LNCaP clone FGC (cell line): ENCODE results near the gene CNTN6.

Experiments
- DNase-seq: peaks from one replicate; pipeline ENCODE4 v3.0.0-alpha.2; 2011; ENCODE audit warnings: low read depth
- H3K4me3 ChIP-seq: 2 replicates; pipeline ENCODE4 v1.5.1; 2011; ENCODE audit warnings: mild to moderate bottlenecking, low read depth, low read length, control low read depth
- TF ChIP-seq, protein P1 (sequence below): IDR thresholded peaks from 2 replicates; pipeline ENCODE4 v1.5.1; 2012; ENCODE audit warnings: mild to moderate bottlenecking; ENCODE audit not compliant: control insufficient read depth, insufficient read depth; ENCODE audit errors: extremely low read depth

CNTN6 gene

DNA sequence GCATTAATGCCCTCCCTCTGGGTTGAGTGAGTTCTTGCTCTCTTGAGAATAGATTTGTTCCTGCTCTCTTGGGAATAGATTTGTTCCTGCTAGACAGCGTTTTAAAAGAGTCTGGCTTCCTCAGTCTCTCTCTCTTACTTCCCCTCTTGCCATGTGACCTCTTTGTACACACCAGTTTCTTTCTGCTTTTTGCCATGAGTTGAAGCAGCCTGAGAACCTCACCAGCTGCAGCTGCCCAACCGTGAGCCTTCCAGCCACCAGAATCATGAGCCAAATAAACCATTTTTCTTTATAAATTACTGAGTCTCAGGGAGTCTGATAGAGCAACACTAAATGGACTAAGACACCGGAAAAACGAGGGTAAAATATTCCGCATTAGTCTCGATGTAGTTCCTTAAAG is 253.6 kb downstream of the CNTN6 start:
- no peak for DNase-seq
- TF ChIP-seq, protein P1, sequence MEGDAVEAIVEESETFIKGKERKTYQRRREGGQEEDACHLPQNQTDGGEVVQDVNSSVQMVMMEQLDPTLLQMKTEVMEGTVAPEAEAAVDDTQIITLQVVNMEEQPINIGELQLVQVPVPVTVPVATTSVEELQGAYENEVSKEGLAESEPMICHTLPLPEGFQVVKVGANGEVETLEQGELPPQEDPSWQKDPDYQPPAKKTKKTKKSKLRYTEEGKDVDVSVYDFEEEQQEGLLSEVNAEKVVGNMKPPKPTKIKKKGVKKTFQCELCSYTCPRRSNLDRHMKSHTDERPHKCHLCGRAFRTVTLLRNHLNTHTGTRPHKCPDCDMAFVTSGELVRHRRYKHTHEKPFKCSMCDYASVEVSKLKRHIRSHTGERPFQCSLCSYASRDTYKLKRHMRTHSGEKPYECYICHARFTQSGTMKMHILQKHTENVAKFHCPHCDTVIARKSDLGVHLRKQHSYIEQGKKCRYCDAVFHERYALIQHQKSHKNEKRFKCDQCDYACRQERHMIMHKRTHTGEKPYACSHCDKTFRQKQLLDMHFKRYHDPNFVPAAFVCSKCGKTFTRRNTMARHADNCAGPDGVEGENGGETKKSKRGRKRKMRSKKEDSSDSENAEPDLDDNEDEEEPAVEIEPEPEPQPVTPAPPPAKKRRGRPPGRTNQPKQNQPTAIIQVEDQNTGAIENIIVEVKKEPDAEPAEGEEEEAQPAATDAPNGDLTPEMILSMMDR = no peak
- H3K4me3 ChIP-seq = no peak overlapping the region

DNA sequence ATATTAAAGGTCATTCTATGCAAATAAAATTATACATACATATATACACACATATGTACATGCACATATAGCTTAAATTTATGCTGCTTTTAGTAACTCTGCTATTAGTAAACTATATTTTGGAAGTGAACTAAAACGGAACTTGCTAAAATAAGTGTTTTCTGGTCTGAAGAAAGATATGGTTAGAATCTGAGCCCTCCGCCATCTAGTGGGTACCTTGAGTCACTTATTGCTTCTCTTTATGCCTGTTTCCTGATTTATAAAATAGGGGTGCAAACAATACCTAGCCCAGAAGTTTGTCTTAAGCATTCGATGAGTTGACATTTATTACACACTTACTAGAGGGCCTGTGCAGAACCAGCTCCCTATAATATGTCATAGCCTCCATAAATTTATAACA is 255.7 kb downstream of the CNTN6 start:
- no peak overlapping the region for H3K4me3 ChIP-seq
- TF ChIP-seq, protein P1 = no peak
- DNase-seq = no peak

DNA sequence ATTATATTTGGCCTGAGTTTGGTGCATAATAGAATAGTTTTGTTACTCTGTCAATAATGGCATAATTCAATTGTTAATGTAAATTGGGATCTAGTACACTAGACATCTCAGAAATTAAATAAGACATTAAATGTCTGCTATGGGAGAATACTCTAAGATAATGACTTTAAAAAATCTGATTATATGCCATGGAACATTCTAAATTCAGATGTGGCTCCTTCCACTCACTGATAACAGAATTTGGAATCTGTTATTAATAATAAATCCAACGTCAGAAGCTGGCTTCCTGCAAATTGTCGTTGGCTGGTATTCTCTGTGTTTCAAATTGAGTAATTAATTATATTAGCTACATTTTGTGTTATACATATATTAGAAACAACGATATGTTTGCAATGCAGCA is 258.1 kb downstream of the CNTN6 start:
- TF ChIP-seq, protein P1 = no peak
- H3K4me3 ChIP-seq = no peak overlapping the region
- DNase-seq = no peak

DNA sequence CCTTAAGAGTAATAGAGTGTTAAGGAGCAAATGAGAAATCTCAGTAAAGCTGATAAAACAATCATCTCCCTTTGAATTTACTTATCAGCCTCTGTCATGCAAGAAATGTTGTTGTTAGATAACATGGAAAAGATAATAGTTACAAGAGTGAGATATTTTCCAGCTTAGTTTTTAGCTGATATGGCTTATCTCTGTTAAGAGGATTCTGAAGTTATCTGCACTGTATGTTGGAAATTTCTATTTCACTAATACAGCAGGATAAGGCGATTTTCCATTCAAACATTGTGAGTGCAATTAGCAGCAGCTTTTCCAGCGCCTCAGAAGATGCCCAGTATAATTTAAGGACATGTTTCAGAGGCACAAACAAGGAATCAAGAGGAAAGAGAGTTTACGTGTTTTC is 262.9 kb downstream of the CNTN6 start:
- TF ChIP-seq, protein P1 = no peak
- DNase-seq = no peak

DNA sequence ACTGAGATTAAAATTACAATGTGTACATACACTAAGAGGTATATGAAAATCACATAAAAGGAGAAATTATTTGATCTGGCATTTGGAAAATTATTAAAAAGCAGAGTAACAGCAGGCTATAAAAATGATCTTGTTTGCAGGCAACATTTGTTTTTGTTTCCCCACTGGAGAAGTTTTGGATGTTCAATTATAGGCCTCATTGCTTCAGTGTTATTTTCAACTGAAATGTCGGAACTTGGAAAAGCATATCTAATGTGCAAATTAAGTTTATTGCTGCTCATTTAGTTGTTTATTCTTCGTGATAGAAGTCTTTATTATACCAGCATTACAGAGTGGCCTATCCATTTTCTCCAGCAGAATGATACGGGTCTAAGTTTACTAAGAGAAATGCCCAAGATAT is 263.3 kb downstream of the CNTN6 start:
- DNase-seq = no peak
- TF ChIP-seq, protein P1 = no peak
- no peak overlapping the region for H3K4me3 ChIP-seq

More for the DNA sequence above, 262.9 kb downstream of the CNTN6 start:
- H3K4me3 ChIP-seq = no peak overlapping the region

DNA sequence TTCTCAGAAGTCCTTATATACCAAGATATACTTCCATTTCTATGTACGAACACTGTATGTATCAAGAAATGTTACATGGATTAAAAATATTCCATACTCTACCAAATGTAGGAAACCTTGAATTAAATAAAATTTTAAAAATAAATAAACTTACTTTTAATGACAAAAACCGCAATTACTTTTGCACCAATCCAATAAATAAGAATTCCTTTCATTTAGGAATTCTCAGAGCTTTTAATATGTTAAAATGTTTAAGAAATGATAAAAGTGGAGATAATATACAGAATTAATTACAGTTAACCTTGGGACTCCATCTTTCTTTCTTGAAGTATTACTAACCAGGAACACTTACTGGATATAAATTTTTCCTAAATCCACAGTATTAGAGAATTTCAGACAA is 272.7 kb downstream of the CNTN6 start:
- no peak for DNase-seq
- TF ChIP-seq, protein P1 = no peak
- H3K4me3 ChIP-seq = no peak overlapping the region

DNA sequence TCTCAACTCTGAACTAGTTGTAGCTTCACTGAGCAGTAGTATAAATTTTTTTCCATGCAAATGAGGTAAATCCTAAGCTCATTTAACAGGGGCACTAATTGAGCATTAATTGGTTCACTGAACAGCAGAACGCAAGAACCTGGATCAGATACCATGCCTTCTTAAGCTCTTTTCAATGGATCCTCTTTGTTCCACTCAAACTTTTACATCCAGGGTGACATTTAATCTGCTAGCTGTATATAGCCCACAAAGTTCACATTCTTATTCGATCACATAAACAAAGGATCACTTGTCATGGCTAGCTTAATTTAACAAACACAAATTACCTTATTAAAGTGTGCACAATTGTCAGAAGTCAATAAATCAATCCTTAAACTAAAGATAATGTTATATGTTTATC is 281.6 kb downstream of the CNTN6 start:
- TF ChIP-seq, protein P1 = no peak
- DNase-seq = no peak

More for the DNA sequence above, 281.6 kb downstream of the CNTN6 start:
- no peak overlapping the region for H3K4me3 ChIP-seq
